Measurements from ENCODE around the gene FLOT2.

FLOT2 gene

DNA sequence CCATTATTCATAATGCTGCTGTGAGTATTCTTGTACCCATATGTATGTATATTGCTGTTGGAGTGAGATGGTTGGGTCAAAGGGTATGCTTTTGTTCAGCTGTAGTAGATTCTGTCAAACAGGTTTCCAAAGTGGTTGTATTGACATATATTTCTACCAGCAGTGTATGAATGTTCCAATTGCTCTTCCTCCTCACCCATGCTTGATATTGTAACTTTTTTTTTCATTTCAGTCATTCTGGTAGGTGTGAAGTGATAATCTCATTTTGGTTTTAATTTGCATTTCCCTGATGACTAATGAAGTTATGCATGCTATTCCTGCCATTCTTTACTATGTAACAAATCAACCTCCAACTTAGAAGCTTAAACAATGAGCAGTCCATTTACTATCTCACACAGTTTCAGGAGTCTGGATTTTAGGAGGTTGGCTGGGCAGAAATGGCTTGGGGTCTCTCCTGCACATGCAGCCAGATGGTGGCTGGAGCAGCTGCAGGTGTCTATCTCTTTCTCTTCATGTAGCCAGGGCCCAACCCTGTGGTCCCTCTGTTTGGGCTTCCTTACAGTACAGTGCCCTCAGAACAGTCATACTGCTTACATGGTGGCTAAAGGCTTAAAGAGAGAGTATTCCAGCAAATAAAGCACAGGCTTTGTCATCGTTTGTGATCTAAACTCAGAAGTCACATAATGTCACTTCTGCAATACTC, 21.5 kb downstream of the FLOT2 start:
- H3K9me2 ChIP-seq (replicated peaks; ENCODE audit: control insufficient read depth, low read length), result no peaks in the 10 kb centered on the region
- TF ChIP-seq, protein P1, sequence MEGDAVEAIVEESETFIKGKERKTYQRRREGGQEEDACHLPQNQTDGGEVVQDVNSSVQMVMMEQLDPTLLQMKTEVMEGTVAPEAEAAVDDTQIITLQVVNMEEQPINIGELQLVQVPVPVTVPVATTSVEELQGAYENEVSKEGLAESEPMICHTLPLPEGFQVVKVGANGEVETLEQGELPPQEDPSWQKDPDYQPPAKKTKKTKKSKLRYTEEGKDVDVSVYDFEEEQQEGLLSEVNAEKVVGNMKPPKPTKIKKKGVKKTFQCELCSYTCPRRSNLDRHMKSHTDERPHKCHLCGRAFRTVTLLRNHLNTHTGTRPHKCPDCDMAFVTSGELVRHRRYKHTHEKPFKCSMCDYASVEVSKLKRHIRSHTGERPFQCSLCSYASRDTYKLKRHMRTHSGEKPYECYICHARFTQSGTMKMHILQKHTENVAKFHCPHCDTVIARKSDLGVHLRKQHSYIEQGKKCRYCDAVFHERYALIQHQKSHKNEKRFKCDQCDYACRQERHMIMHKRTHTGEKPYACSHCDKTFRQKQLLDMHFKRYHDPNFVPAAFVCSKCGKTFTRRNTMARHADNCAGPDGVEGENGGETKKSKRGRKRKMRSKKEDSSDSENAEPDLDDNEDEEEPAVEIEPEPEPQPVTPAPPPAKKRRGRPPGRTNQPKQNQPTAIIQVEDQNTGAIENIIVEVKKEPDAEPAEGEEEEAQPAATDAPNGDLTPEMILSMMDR (IDR thresholded peaks at IDR 0.05; ENCODE audit: low read depth, low read length, poor library complexity, severe bottlenecking), result no peak
- no peak for TF ChIP-seq EZH2phosphoT487 (IDR thresholded peaks at IDR 0.05; ENCODE audit: borderline replicate concordance, low read length)
- no peaks in the 10 kb centered on the region for H3K9me3 ChIP-seq (ENCODE audit: control insufficient read depth, insufficient read depth, low read length)
- no peaks in the 10 kb centered on the region for H3K27me3 ChIP-seq (ENCODE audit: control insufficient read depth, low read length)
- peaks cover 5% of the 10 kb centered on the region; the same call in 1 of the 2 replicates for H3K36me3 ChIP-seq (ENCODE audit: control insufficient read depth, low read length)
- H3F3A ChIP-seq (ENCODE audit: control insufficient read depth, insufficient read depth), result no peaks in the 10 kb centered on the region
- H3K4me1 ChIP-seq (ENCODE audit: control insufficient read depth, low read length), result peaks cover 9% of the 10 kb centered on the region
- no peak overlapping the region for H3K27ac ChIP-seq (ENCODE audit: low read depth, low read length)
- no peaks in the 10 kb centered on the region for H4K20me1 ChIP-seq (ENCODE audit: control insufficient read depth, insufficient read depth, low read depth, low read length)
- H3K79me2 ChIP-seq (ENCODE audit: control insufficient read depth, low read length), result no peaks in the 10 kb centered on the region
- H3K4me2 ChIP-seq (ENCODE audit: low read length), result no peak overlapping the region
- no peak overlapping the region for H3K4me3 ChIP-seq (ENCODE audit: low read length)

DNA sequence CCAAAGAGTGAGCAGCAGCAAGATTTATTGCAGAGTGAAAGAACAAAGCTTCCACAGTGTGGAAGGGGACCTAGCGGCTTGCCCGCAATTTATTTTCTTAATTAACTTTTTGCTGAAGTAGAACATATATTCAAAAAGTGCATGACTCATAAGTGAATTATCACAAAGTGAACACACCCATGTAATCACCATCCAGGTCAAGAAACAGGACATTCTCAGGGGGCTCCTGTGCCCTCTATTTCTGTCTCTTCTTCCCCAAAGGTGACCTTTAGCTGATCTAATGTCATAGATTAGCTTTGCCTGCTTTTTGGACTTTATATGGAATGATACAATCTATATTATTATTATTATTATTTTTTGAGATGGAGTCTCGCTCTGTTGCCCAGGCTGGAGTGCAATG, 22.8 kb downstream of the FLOT2 start:
- TF ChIP-seq EZH2phosphoT487 (IDR thresholded peaks at IDR 0.05; ENCODE audit: borderline replicate concordance, low read length), result no peak
- TF ChIP-seq, protein P1 (IDR thresholded peaks at IDR 0.05; ENCODE audit: low read depth, low read length, poor library complexity, severe bottlenecking), result no peak
- H3K4me1 ChIP-seq (ENCODE audit: control insufficient read depth, low read length), result peaks cover 13% of the 10 kb centered on the region
- no peaks in the 10 kb centered on the region for H4K20me1 ChIP-seq (ENCODE audit: control insufficient read depth, insufficient read depth, low read depth, low read length)
- H3K4me2 ChIP-seq (ENCODE audit: low read length), result no peak overlapping the region
- no peak overlapping the region for H3K27ac ChIP-seq (ENCODE audit: low read depth, low read length)
- H3K27me3 ChIP-seq (ENCODE audit: control insufficient read depth, low read length), result no peaks in the 10 kb centered on the region
- H3K9me2 ChIP-seq (replicated peaks; ENCODE audit: control insufficient read depth, low read length), result no peaks in the 10 kb centered on the region
- no peak overlapping the region for H3K4me3 ChIP-seq (ENCODE audit: low read length)
- no peaks in the 10 kb centered on the region for H3K79me2 ChIP-seq (ENCODE audit: control insufficient read depth, low read length)
- no peaks in the 10 kb centered on the region for H3K9me3 ChIP-seq (ENCODE audit: control insufficient read depth, insufficient read depth, low read length)
- 0 out of 2 replicates have a peak, but pooled peaks cover 2% of the 10 kb centered on the region for H3K36me3 ChIP-seq (ENCODE audit: control insufficient read depth, low read length)
- no peaks in the 10 kb centered on the region for H3F3A ChIP-seq (ENCODE audit: control insufficient read depth, insufficient read depth)

DNA sequence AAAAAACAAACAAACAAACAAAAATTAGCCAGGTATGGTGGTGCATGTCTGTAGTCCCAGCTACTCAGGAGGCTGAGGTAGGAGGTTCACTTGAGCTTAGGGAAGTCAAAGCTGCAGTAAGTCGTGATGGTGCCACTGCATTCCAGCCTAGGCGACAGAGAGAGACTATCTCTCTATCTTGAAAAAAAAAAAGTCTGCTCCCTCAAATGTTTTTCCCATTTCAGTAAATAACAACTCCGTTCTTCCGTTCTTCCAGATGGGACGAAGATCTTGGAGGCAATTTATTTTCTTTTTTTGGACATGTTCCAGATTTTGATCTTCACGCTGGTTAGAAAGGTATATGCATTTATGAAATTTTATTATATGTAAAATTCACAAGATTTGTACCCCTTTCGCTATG, 23.7 kb downstream of the FLOT2 start:
- no peak for TF ChIP-seq EZH2phosphoT487 (IDR thresholded peaks at IDR 0.05; ENCODE audit: borderline replicate concordance, low read length)
- TF ChIP-seq, protein P1 (IDR thresholded peaks at IDR 0.05; ENCODE audit: low read depth, low read length, poor library complexity, severe bottlenecking), result no peak
- Histone ChIP-seq H3F3A (ENCODE audit: control insufficient read depth, insufficient read depth) (no peaks in the 10 kb centered on the region), H3K27me3 (ENCODE audit: control insufficient read depth, low read length) (no peaks in the 10 kb centered on the region), H3K4me3 (ENCODE audit: low read length) (no peak overlapping the region), H3K79me2 (ENCODE audit: control insufficient read depth, low read length) (no peaks in the 10 kb centered on the region), H3K9me3 (ENCODE audit: control insufficient read depth, insufficient read depth, low read length) (no peaks in the 10 kb centered on the region), H3K36me3 (ENCODE audit: control insufficient read depth, low read length) (no peaks in the 10 kb centered on the region), H3K27ac (ENCODE audit: low read depth, low read length) (no peak overlapping the region), H3K4me2 (ENCODE audit: low read length) (no peak overlapping the region), H4K20me1 (ENCODE audit: control insufficient read depth, insufficient read depth, low read depth, low read length) (no peaks in the 10 kb centered on the region), H3K4me1 (ENCODE audit: control insufficient read depth, low read length) (peaks cover 13% of the 10 kb centered on the region), H3K9me2 (replicated peaks; ENCODE audit: control insufficient read depth, low read length) (no peaks in the 10 kb centered on the region)

All from DOHH2 (cell line).